Activated T-cell treated with anti-CD3 and anti-CD28 coated beads for 24 hours (primary cell): ENCODE data around the gene DDX60.
"Not testable (repeated sequence)": the region's sequence is repeated elsewhere in the genome, so short reads cannot be mapped to it uniquely, and the experiment has no call there.

Source experiments
- DNase-seq: peaks from one replicate; pipeline ENCODE4 v3.0.0-alpha.2; 2020; ENCODE audit warnings: low read depth

Gene DDX60

GRCh38 chr4:168303430-168303829, 15.1 kb downstream of the DDX60 start:
- DNase-seq = not testable (repeated sequence)

DNA sequence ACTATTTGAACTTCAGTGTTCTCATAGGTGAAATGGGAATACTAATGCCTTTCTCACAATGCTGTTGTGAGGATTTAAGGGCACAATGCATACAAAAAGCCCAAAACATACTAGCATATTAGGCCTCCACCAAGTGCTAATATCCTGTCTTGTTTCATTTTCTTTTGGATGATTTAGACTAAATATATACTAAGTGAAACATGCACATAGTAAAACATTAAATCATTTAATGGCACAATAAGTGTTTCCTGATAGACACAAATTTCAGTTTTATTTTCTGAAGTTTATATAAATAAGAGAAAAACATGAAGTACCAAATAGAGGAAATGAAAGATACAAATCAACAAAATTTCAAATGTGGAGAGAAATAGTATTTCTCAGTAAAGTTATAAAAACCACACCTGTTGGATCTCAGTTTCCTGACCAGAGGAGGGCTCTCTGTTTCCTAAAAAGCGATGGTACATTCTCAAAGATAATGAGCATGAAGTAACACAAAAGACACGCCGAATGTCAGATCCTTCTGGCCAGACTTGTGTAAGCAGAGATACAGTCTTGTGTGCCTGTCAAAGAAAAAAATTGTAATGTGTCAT, 25.1 kb downstream of the DDX60 start:
- no peak for DNase-seq

- no peak for DNase-seq
Observed at GRCh38 chr4:168291242-168291641, 27.3 kb downstream of the DDX60 start.

GRCh38 chr4:168285850-168286249, 32.7 kb downstream of the DDX60 start:
- DNase-seq = not testable (repeated sequence)

GRCh38 chr4:168279556-168279955, 39.0 kb downstream of the DDX60 start:
- DNase-seq = no peak

DNA sequence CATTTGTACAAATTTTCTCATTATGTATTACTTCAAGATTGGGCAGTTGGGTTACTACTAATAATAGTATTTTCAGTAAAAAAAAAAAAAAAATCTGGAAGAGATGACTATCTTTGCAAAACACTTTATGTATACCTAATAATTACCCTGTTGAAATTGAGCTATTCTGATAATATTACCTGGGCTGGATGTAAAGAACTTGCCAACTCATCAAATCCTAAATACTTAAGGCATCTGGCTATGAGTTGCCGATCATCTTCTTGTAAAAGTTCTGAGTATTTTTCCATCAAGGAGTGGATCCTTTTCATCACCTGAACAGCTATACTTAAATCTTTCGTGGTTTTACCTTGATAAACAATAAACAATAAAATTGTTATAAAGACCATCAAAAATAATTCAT, 42.7 kb downstream of the DDX60 start:
- no peak for DNase-seq

DNA sequence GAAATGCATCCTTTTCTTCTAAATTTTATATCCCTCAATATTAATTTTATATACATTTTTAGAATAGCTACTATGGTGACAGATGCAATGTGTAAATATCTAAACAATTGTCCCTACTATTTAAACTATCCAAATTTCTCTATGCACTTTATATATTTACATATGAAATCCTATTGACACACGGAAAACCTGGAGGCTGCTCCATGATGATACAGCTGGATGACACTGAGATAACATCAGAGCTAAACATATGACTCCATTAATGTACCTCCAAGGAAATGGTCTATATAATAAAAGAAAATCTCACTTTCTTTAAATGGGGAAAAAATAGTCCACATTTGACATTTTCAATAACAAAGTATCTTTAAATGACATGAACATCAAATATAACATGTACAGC, 43.7 kb downstream of the DDX60 start:
- no peak for DNase-seq

DNA sequence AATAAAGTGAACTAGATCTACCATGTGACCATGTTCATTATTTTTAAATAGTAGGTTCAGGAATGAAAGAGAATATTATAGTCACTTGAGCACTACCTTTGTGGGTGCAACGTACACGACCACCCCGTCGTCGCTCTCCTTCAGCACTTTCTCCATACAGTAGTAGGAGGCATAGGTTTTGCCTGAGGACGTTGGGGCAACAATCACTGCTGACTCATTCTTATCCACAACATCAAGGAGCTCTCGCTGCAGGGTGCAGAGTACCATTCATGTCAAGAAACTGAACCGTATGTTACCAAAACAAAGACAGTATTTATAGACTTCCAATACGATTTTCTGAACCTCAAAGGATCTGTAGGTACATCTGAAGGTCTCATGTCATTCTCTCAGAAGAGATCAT, 44.7 kb downstream of the DDX60 start:
- no peak for DNase-seq

DNA sequence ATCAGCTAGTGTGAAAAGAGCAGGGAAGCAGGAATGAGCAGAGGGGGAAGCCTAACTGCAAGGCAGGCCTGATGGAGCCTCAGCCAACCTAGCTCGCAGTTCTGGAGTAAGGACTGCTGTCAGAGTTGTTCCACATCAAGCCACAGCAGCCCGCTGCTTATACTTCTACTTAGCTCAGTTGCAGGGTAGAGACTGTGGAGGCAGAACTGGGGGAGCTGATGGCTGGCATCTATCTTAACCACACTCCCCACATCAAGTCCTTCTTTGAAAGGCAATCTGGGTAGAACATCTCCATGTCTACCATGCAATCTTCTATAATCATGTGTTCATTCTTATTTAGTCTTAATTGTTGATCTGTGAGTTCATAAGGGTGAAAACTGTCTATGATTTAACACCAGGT, 46.1 kb downstream of the DDX60 start:
- DNase-seq = no peak

DNA sequence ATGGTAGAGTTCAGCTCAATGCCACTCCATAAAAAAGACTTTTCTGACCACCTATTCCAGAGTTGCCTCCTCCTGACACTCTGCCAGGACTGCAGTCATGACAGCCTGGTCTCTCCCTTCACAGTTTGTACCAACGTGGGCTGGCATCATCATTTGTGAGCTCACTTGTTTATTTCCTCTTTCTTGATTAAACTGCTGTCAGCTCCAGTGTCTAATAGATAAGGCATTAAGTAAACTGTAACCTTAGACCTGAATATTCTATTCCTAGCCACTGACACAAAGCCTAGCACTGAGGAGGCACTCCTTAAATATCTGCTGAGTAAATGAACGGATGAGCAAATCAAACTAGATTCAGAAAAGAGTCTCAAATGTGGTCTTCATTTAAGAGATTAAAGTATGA, 48.7 kb downstream of the DDX60 start:
- DNase-seq = no peak

GRCh38 chr4:168265327-168265726, 53.2 kb downstream of the DDX60 start:
- DNase-seq = no peak

DNA sequence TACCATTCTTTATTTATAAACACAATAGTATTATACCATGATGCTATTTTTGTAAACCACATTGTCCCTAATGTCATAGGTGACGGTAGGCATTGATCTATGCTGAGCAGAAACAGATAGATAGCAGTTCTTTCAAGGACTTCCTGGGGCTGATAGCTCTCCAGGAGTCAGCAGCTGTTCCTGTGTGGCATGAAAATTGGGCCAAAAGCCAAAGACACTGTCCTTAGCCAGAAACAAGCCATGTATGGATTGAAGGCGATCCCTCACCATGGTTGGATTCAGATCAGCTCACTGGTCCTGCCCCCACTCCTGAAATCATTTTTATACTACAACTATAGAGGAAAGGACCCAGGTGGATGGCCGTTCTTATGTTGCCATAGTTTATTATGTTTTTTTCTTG, 53.6 kb downstream of the DDX60 start:
- DNase-seq = no peak

GRCh38 chr4:168263039-168263438, 55.5 kb downstream of the DDX60 start:
- no peak for DNase-seq

GRCh38 chr4:168259096-168259495, 59.5 kb downstream of the DDX60 start:
- DNase-seq = no peak

DNA sequence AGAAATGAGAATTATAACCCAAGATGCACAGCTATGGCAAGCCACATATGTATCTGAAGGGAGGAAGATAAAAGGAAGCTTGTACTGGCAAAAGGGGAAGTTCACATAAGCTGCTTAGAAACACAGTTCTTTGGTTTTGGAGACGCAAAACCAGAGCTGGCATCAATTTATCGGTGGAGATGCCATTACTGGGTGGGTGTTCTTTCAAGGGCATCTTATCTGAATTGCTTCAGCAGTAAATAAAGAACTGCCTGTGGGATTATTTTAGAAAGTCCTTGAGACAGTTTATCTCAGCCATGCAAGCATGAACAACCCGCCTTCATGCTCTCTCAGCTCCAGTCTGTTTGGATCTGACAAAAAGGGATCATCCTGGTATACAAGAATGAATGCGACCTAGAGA, 60.8 kb downstream of the DDX60 start:
- DNase-seq = no peak

GRCh38 chr4:168248176-168248710, 70.3 kb downstream of the DDX60 start:
- no peak for DNase-seq

- DNase-seq = no peak
Observed at GRCh38 chr4:168247603-168248002, 70.9 kb downstream of the DDX60 start.

DNA sequence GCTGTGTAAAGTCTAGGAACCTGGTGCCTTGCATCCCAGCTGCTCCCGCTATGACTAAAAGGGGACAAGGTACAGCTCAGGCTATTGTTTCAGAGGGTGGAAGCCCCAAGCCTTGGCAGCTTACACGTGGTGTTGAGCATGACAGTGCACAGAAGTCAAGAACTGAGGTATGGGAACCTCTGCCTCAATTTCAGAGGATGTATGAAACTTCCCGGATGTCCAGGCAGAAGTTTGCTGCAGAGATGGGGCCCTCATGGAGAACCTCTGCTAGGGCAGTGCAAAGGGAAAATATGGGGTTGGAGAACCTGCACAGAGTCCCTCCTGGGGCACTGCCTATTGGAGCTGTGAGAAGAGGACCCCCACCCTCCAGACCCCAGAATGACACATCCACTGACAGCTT, 76.6 kb downstream of the DDX60 start:
- no peak for DNase-seq

GRCh38 chr4:168240821-168241220, 77.7 kb downstream of the DDX60 start:
- no peak for DNase-seq

- no peak for DNase-seq
Observed at GRCh38 chr4:168221301-168221700, 97.3 kb downstream of the DDX60 start.

- no peak for DNase-seq
Observed at GRCh38 chr4:168220893-168221292, 97.7 kb downstream of the DDX60 start.

GRCh38 chr4:168218645-168219044, 99.9 kb downstream of the DDX60 start:
- DNase-seq = no peak

DNA sequence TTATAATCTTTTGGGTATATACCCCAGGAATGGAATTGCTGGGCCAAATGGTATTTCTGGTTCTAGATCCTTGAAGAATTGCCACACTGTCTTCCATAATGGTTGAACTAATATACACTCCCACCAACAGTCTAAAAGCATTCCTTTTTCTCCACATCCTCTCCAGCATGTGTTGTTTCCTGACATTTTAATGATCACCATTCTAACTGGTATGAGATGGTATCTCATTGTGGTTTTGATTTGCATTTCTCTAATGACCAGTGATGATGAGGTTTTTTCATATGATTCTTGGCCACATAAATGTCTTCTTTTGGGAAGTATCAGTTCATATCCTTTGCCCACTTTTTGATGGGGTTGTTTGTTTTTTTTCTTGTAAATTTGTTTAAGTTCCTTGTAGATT, 105.0 kb downstream of the DDX60 start:
- DNase-seq = not testable (repeated sequence)

DNA sequence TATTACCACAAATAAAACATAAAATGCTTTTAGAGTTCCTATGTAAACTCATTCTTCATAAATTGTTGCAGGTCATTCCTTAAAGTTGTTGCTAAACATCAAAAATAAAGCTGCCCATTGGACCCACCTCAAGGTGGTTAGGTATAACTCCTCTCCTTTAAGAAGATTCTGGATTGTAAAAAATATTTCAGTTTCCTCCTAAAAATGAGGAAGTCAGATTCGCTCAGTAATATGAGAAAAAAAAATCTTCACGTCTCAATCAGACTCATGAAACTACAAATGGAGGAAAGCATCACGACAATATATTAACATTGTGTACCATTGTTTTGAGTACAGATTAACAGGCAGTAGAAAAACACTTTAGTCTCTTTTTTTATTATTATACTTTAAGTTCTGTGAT, 105.9 kb downstream of the DDX60 start:
- no peak for DNase-seq
